HL-60/S4 treated with phorbol 12-myristate 13-acetate at 8.2 ng/mL for 4 days and 3 days (cell line): ENCODE results near the gene CNTF.

Source experiments
- in situ Hi-C: fragments of 300-500 bp; cut with MboI; formaldehyde crosslinking; loops from 2 replicates; pipeline ENCODE4 v1.15.0; 2022; ENCODE audit warnings: low sequenced_read_pairs

The CNTF gene

GRCh38 chr11:58641803-58642581, 19.5 kb downstream of the CNTF start:
- in situ Hi-C loops: no loop called here

- in situ Hi-C loops: no loop called here
These were observed 23.4 kb downstream of the CNTF start for GRCh38 chr11:58645854-58646253.

GRCh38 chr11:58647141-58647699, 24.8 kb downstream of the CNTF start:
- in situ Hi-C loops: no loop called here

DNA sequence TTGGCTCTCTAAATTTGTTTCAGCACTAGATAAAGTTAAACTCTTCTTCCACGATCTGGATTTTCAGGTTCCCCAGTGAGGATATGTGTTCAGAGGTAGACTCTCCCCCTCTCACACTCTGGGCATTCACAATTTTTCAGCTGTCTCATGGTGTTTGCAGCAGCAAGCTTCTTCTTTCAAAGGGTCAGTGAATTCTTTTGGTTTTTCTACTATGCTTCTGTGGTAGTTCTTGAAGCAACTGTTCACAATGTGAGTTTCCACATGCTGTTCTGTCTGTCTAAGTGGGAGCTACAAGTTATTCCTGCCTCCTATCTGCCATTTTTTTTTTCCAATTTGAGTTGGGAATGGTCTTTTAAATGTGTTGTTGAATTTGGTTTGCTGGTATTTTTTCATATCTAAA, 25.4 kb downstream of the CNTF start:
- in situ Hi-C loops: no loop called here

DNA sequence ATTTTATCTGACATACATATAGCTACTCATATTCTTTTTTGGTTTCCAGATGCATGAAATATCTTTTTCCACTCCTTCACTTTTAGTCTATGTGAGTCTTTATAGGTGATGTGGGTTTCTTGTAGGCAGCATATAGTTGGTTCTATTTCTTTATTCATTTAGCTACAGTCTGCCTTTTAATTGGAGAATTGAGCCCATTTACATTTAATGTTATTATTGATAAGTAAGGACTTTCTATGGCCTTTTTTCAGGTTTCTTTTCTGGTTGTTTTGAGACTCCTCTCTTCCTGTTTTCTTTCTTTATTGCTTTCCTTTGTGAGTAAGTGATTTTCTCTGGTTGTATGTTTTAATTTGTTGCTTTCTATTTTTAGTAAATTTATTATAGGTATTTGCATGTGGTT, 27.2 kb downstream of the CNTF start:
- in situ Hi-C loops: no loop called here

- in situ Hi-C loops: no loop called here
These were observed 28.0 kb downstream of the CNTF start for GRCh38 chr11:58650496-58650895.

GRCh38 chr11:58652726-58653280, 30.3 kb downstream of the CNTF start:
- in situ Hi-C loops: no loop called here

DNA sequence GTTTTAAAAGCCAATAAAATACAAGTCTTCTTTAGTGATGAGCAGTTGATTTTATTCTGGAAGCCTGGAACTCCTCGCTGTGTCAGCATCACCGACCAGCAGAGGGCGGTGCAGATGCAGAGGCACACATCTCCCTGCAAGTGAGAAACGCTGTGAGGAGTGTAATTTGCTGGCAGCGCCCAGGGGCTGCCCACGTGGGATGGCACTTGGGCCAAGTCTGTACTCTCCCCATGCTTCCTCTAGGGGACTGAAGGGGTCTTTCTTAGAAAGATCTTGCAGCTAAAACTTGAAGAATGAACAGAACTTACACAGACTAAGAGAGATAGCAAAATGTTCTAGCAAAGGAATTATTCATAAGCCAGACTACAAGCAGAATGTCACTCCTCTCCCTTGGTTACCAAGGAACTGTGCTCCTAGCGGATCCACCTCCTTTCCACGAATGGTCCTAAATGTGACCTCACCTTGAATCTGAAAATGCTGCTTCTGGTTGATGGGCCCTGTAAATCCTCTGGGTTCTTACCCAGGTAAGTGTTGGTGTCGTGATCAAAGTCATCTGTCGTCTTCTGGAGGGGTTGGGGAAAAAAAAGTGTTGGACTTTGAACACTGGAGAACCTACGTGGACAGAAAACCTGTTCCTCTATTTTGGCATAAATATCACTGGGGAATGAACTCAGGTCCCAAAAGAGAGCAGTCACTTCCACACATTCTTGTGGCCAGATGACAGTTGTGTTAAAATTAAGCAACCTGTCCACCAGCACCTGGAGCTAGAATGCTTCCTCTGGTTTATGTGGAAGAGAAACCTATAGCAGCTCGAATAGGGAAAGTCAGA, 31.8 kb downstream of the CNTF start:
- in situ Hi-C loops: no loop called here

DNA sequence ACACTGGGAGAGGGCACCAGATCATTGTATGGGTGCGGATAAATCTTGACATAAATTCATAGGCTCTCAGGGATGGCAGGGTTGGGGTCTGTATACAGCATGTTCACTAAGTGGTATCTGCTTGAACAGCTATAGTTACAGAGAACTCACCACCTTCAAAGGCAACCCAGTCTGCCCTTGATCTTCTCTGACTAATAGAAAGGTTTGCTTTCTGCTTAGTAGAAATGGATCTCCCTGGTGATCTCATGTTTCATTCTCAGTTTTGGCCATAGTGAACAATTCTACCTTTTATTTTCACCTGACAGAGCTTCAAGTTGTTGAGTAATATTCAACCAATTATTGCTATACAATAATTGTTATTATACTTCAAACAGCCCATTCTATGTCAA, 32.4 kb downstream of the CNTF start:
- in situ Hi-C loops: no loop called here

DNA sequence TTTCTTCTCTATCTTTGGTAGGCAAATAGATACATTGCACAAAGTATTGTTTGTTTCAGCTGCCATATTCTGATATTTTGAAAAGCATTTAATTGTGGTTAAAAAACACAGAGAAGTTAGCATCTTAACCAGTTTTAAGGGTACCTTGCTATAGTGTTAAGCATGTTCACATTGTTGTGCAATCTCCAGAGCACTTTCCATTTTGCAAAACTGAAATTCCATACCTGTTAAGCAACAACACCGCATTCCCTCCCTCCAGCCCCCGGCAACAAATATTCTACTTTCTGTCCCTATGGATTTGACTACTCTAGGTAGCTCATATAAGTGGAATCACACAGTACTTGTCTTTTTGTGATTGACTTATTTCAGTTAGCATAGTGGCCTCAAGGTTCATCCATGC, 33.9 kb downstream of the CNTF start:
- in situ Hi-C loops: no loop called here

DNA sequence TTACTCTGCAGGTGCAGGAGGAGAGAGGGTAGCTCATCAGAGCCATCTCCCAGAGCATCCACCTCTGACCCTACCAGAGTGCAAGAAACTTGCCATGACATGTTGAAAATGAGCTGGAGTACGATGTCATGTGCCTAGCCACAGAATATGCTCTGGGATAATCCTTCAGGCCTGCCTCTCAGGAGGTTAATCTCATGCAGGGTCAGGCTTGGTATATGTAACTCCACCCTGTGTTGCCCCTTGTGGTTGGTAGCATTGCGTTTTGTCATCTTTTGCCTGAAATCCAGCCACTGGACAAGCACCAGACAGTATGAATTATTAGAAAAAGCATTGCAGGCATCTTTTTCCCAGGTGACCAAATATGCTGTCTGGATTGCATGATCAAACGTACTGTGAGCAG, 36.2 kb downstream of the CNTF start:
- in situ Hi-C loops: no loop called here

DNA sequence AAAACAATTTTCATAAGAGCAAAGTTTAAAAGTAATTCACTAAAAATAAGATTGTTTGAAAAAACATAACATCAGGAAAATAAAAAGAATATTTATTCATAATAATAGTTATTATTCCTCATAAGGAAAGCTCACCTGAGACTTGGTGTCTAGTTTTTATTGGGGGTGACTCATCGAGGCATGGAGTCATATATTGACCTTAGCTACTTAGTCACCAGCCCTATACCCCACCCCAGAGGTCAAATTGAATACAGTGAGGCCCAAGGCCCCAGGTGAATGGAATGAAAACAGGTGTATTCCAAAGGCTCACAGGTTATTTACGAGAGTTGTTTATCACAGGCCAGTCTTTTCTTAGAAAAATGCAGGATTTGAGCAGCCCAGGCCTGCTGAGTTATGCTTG, 36.9 kb downstream of the CNTF start:
- in situ Hi-C loops: no loop called here

- in situ Hi-C loops: no loop called here
These were observed 37.6 kb downstream of the CNTF start for GRCh38 chr11:58659910-58660570.

DNA sequence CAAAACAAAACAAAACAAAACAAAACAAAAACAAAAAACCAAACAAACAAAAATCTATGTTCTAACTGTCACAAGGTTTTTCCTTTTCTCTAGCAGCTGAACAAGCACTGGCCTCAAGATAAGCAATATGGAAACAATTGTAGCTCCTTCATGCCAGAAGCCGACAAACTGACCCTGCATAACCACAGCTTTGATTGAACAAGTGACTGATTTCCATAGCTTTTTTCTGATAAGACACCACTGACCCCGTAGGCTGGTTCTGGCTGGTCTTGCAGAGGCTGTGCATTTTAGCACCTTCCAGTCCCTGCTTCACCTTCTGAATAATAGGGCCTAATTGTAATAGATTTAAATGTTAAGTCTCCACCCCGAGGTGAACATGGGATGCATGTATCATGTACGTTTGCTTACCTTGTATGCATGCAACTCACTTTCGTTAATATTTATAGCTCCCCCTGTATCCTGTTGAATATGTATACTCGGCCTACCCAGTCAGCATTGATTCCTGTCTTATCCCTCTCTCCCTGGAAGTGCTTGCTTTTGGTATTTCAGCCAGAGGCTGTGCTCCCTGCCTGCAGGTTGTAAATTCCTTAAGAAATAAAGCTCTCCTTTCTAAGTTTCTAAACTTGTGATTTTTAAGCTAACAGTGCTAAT, 49.6 kb downstream of the CNTF start:
- in situ Hi-C loops: no loop called here

- in situ Hi-C loops: no loop called here
These were observed 52.1 kb downstream of the CNTF start for GRCh38 chr11:58674609-58675008.
